GM12878 (cell line): ENCODE results near the gene STARD3.

Experiments used
- JUNB ChIP-seq: IDR thresholded peaks from 2 replicates; pipeline ENCODE4 v1.6.1; 2016; ENCODE audit warnings: antibody characterized with exemption, mild to moderate bottlenecking
- MXI1 ChIP-seq: fragments of 150-350 bp; IDR thresholded peaks from 2 replicates; pipeline ENCODE4 v1.6.1; 2011; ENCODE audit warnings: low read depth, mild to moderate bottlenecking, inconsistent platforms, low read length, improper control_type of control experiment
- RCOR1 ChIP-seq: conservative IDR thresholded peaks from 2 replicates; pipeline ENCODE4 v1.6.1; 2012; ENCODE audit warnings: low read depth, low read length, improper control_type of control experiment
- SRF ChIP-seq, 2 experiments: IDR thresholded peaks; 2 replicates each; pipeline ENCODE4 v1.6.1; 2011; ENCODE audit warnings: low read depth in 2 of 2, low read length in 2 of 2, mild to moderate bottlenecking in 1 of 2, moderate library complexity in 1 of 2
- TAF1 ChIP-seq: IDR thresholded peaks from 2 replicates; pipeline ENCODE4 v1.6.1; 2011; ENCODE audit warnings: mild to moderate bottlenecking, low read depth, low read length, borderline replicate concordance
- TF ChIP-seq, protein P1 (sequence below), 3 experiments: IDR thresholded peaks in 2 of 3; conservative IDR thresholded peaks in 1 of 3; 2 replicates each; pipeline ENCODE4 v1.5.1; 2011; ENCODE audit warnings: low read depth in 3 of 3, low read length in 3 of 3, mild to moderate bottlenecking in 3 of 3, control low read depth in 2 of 3, moderate library complexity in 2 of 3, inconsistent platforms in 1 of 3, mixed read lengths in 1 of 3; ENCODE audit not compliant: control insufficient read depth in 2 of 3, insufficient read depth in 1 of 3; ENCODE audit errors: extremely low read depth in 1 of 3

DNA sequence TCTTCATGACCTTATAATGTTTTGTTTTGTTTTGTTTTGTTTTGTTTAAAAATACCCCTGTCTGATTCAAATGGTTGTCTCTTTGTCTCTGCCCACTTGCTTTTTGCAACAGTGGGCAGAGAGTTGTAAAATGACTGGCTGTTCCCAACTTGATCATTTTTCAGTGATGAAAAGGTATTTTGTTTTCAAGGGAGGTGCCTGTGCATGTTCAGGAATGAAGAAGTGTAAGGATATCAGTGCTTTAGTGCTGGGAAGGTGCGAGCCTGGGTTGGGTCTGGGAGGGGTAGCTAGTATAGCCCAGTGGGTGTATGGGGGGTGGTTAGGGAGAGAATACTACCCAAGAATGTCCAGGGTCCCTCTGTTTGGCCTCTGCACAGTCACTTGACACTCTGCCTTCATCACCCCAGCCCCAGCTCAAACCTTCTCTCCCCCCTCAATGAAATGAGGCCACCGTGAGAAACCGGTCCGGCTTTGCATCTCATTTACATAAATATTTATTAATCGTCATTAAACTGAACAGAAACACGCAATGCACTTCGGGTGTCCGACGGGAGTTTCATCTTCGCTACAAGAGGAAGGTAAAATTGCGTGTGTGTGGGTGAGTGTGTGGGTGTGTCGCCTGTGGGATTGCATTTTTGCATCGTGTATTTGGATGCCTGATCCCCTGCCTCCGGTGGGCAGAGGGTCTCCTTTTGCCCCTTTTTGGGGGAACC lies 33.5 kb upstream of the STARD3 start:
- TF ChIP-seq MXI1 (no peak), SRF (IDR thresholded peaks at IDR 0.05; ENCODE audit: low read depth in 2 of 2, low read length in 2 of 2) (no peak), TAF1 (no peak), RCOR1 (no peak), JUNB (no peak)
- TF ChIP-seq, protein P1, sequence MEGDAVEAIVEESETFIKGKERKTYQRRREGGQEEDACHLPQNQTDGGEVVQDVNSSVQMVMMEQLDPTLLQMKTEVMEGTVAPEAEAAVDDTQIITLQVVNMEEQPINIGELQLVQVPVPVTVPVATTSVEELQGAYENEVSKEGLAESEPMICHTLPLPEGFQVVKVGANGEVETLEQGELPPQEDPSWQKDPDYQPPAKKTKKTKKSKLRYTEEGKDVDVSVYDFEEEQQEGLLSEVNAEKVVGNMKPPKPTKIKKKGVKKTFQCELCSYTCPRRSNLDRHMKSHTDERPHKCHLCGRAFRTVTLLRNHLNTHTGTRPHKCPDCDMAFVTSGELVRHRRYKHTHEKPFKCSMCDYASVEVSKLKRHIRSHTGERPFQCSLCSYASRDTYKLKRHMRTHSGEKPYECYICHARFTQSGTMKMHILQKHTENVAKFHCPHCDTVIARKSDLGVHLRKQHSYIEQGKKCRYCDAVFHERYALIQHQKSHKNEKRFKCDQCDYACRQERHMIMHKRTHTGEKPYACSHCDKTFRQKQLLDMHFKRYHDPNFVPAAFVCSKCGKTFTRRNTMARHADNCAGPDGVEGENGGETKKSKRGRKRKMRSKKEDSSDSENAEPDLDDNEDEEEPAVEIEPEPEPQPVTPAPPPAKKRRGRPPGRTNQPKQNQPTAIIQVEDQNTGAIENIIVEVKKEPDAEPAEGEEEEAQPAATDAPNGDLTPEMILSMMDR (IDR thresholded peaks at IDR 0.05 in 2 of 3, conservative IDR thresholded peaks at IDR 0.05 in 1 of 3; ENCODE audit: control insufficient read depth in 2 of 3, extremely low read depth in 1 of 3, insufficient read depth in 1 of 3, low read depth in 3 of 3, low read length in 3 of 3): no peak
